ENCODE data around the gene LTBP1. TPM values are rescaled to one million over a fixed set of nuclear protein-coding genes. Genes with fewer than 3 reads are reported as not detected.

Gene LTBP1
- total RNA-seq, 1 experiment from 2014 or later = 12.5 TPM

DNA sequence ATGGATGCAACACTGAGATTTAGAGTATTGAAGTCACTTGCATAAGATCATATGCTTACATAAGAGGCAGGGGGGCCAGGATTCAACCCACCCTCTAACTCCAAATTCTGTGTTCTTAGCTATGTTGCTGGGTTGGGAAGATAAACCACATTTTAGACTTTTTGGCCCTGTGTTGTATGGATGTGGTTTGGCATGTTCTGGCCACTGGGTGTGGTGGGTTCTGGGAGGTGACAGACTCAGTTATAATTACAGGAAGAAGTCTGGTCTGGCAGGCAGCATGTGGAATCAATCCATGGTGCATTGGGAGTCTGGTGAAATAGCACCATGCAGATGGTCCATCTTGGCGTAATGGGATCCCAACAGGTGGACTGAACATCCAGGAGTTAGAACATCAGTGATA lies 138.9 kb downstream of the LTBP1 start:
- H3K36me3 ChIP-seq (ENCODE audit: control insufficient read depth, insufficient read depth, low read length) = no peaks in the 10 kb centered on the region
- ATAC-seq (no peak), DNase-seq (ENCODE audit: low read depth, low spot score) (no peak)
- no peak overlapping the region for H3K27ac ChIP-seq (ENCODE audit: low read length)
- no peaks in the 10 kb centered on the region for H3K27me3 ChIP-seq (ENCODE audit: control insufficient read depth, insufficient read depth, low read length)
- CTCF ChIA-PET = no interaction called here
- no peak for TF ChIP-seq CTCF (IDR thresholded peaks at IDR 0.05)
- no peak for TF ChIP-seq REST (IDR thresholded peaks at IDR 0.05; ENCODE audit: insufficient read depth in 1 of 2, low read depth in 2 of 2, low read length in 1 of 2)
- TF ChIP-seq TCF7L2 (IDR thresholded peaks at IDR 0.05; ENCODE audit: low read depth, low read length) = no peak
- TF ChIP-seq SIN3A (IDR thresholded peaks at IDR 0.05; ENCODE audit: borderline replicate concordance, insufficient read depth, low read depth, low read length) = no peak
- TF ChIP-seq POLR2AphosphoS5 (IDR thresholded peaks at IDR 0.05; ENCODE audit: low read depth, low read length) = no peak
- intact Hi-C loops (cut with micrococcal nuclease; ENCODE audit: unreplicated experiment) = no loop called here
- POLR2A ChIA-PET = interaction anchor here (0.6 kb wide), 1 partner anchor 36 kb away, joined by 5 read pairs; no protein-coding TSS in a partner anchor
- in situ Hi-C loops (cut with HindIII; ENCODE audit: low pct_unique_long_range_greater_than_20kb, low sequenced_read_pairs) = no loop called here
- no TSS peak for BruUV-seq (replicated peaks)
- H3K4me1 ChIP-seq (ENCODE audit: control insufficient read depth, insufficient read depth, low read length) = no peaks in the 10 kb centered on the region
- no peaks in the 10 kb centered on the region for H3K9me3 ChIP-seq (ENCODE audit: control insufficient read depth, insufficient read depth, low read depth, low read length)
- no peak overlapping the region for H3K4me3 ChIP-seq (ENCODE audit: low read depth in 2 of 2, low read length in 2 of 2)

GRCh38 chr2:33086400-33087015 lies 139.8 kb downstream of the LTBP1 start:
- no peaks in the 10 kb centered on the region for H3K27me3 ChIP-seq (ENCODE audit: control insufficient read depth, insufficient read depth, low read length)
- intact Hi-C loops (cut with micrococcal nuclease; ENCODE audit: unreplicated experiment) = no loop called here

More at GRCh38 chr2:33086400-33087015, 139.8 kb downstream of the LTBP1 start:
- H3K4me3 ChIP-seq (ENCODE audit: low read depth in 2 of 2, low read length in 2 of 2) = no peak overlapping the region
- ATAC-seq (no peak), DNase-seq (ENCODE audit: low read depth, low spot score) (no peak)
- BruUV-seq (replicated peaks) = no TSS peak
- POLR2A ChIA-PET = interaction anchor here (0.5 kb wide), 1 partner anchor 426 kb away, joined by 9 read pairs; no protein-coding TSS in a partner anchor
- H3K36me3 ChIP-seq (ENCODE audit: control insufficient read depth, insufficient read depth, low read length) = no peaks in the 10 kb centered on the region
- TF ChIP-seq SIN3A (IDR thresholded peaks at IDR 0.05; ENCODE audit: borderline replicate concordance, insufficient read depth, low read depth, low read length) (no peak), CTCF (IDR thresholded peaks at IDR 0.05) (no peak), TCF7L2 (IDR thresholded peaks at IDR 0.05; ENCODE audit: low read depth, low read length) (no peak), POLR2AphosphoS5 (IDR thresholded peaks at IDR 0.05; ENCODE audit: low read depth, low read length) (no peak), REST (IDR thresholded peaks at IDR 0.05; ENCODE audit: insufficient read depth in 1 of 2, low read depth in 2 of 2, low read length in 1 of 2) (no peak)
- no peaks in the 10 kb centered on the region for H3K4me1 ChIP-seq (ENCODE audit: control insufficient read depth, insufficient read depth, low read length)
- in situ Hi-C loops (cut with HindIII; ENCODE audit: low pct_unique_long_range_greater_than_20kb, low sequenced_read_pairs) = no loop called here
- CTCF ChIA-PET = no interaction called here
- H3K27ac ChIP-seq (ENCODE audit: low read length) = no peak overlapping the region
- no peaks in the 10 kb centered on the region for H3K9me3 ChIP-seq (ENCODE audit: control insufficient read depth, insufficient read depth, low read depth, low read length)

Measured in Panc1 (cell line).